GM12892 (cell line): Measurements from ENCODE around the gene EXOC5.
"Not testable (repeated sequence)": the region's sequence is repeated elsewhere in the genome, so short reads cannot be mapped to it uniquely, and the experiment has no call there.

ENCODE experiments used
- DNase-seq: peaks from one replicate; pipeline ENCODE4 v3.0.0; 2011; ENCODE audit not compliant: insufficient read length
- FAIRE-seq: peaks from 2 replicates; lab custom pipeline; 2011; peaks lifted over from hg19 to GRCh38; lab: Jason Lieb, UNC
- POLR2A ChIP-seq: IDR thresholded peaks from 2 replicates; pipeline ENCODE4 v1.6.1; 2011; ENCODE audit warnings: low read depth, low read length, control low read depth
- POLR2AphosphoS5 ChIP-seq: IDR thresholded peaks from 2 replicates; pipeline ENCODE4 v1.6.1; 2011; ENCODE audit warnings: low read depth, low read length, control low read depth
- TAF1 ChIP-seq: IDR thresholded peaks from 2 replicates; pipeline ENCODE4 v1.6.1; 2011; ENCODE audit warnings: low read depth, mild to moderate bottlenecking, control low read depth, low read length, borderline replicate concordance

The EXOC5 gene

GRCh38 chr14:57245941-57246340 lies 22.8 kb downstream of the EXOC5 start:
- FAIRE-seq: no peak
- no peak for DNase-seq
- TF ChIP-seq POLR2AphosphoS5: no peak
- no peak for TF ChIP-seq TAF1
- no peak for TF ChIP-seq POLR2A

DNA sequence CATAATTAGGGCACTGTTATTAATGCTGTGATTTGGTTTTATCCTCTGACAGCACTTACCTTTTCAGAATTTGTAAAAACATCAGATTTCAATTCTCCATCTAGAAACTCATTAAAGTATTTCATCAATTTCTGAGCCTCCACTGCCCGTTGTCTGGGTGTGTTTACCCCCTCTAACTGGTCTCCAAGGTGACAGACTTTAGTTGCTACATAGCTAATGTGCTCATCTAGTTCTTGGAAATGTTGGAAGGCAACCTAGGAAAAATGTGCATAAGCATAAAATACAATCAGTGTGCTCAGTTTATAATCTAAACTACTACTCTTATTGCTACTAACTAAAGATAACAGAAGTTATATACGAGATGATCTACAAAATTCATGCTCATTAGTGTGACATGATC lies 24.6 kb downstream of the EXOC5 start:
- TF ChIP-seq POLR2AphosphoS5: no peak
- no peak for TF ChIP-seq TAF1
- TF ChIP-seq POLR2A: no peak
- DNase-seq (no peak), FAIRE-seq (no peak)

GRCh38 chr14:57243320-57243719 lies 25.4 kb downstream of the EXOC5 start:
- FAIRE-seq: no peak
- no peak for DNase-seq
- TF ChIP-seq POLR2A (no peak), TAF1 (no peak), POLR2AphosphoS5 (no peak)

GRCh38 chr14:57240115-57240514 lies 28.6 kb downstream of the EXOC5 start:
- FAIRE-seq: not testable (repeated sequence)

GRCh38 chr14:57232006-57232405 lies 36.7 kb downstream of the EXOC5 start:
- DNase-seq (no peak), FAIRE-seq (no peak)
- TF ChIP-seq POLR2AphosphoS5 (no peak), TAF1 (no peak), POLR2A (no peak)

More at GRCh38 chr14:57240115-57240514, 28.6 kb downstream of the EXOC5 start:
- DNase-seq: not testable (repeated sequence)

DNA sequence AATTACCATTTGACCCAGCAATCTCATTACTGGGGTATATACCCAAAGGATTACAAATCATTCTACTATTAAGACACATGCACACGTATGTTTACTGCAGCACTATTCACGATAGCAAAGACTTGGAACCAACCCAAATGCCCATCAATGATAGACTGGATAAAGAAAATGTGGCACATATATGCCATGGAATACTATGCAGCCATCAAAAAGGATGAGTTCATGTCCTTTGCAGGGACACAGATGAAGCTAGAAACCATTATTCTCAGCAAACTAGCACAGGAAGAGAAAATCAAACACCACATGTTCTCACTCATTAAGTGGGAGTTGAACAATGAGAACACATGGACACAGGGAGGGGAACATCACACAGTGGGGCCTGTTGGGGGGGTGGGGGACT lies 40.4 kb downstream of the EXOC5 start:
- DNase-seq, FAIRE-seq: not testable (repeated sequence)

- TF ChIP-seq POLR2A (no peak), POLR2AphosphoS5 (no peak), TAF1 (no peak)
- FAIRE-seq: no peak
- DNase-seq: no peak
Measured at GRCh38 chr14:57227083-57227482, 41.6 kb downstream of the EXOC5 start.

- TF ChIP-seq POLR2A (no peak), TAF1 (no peak), POLR2AphosphoS5 (no peak)
- DNase-seq: no peak
- no peak for FAIRE-seq
Measured at GRCh38 chr14:57221931-57222330, 46.8 kb downstream of the EXOC5 start.

GRCh38 chr14:57212919-57213318 lies 55.8 kb downstream of the EXOC5 start:
- no peak for FAIRE-seq
- DNase-seq: no peak
- TF ChIP-seq POLR2AphosphoS5 (no peak), TAF1 (no peak), POLR2A (no peak)

DNA sequence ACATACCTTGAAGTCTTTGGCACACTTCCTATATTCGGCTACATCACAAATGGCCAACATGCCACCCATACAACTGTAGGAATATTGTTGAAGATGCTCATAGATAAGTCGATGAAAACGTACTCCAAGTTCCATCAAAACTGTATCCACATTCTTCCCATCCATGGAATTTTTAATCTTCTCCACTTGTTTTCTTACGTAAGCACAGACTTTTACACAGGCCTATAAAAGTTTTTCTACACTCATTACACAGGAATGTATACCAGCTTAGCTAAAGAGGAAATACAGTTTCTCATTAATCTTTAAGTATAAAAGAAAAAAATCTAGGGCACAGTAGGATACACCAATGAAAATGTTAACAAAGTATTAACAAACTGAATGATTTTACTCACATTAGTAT lies 59.1 kb downstream of the EXOC5 start:
- peak; percentile 48 for FAIRE-seq

DNA sequence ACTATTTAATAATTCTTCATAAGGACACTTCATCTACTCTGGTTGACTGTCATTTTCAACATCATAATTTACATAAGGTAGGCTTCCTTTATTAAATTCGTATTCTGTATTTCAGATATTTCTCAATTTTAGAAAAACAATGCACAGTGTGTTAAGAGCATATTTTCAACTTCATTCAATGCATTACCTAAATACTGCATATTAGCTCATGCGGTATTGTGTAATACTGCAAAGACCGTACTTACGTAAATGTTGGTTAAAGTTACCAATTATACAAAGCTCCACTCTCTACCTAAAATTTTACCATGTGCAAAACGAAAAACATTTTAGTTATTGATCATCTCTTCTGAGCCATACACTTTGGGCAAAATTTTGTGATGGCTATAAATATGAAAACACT lies 62.8 kb downstream of the EXOC5 start:
- TF ChIP-seq POLR2A (no peak), TAF1 (no peak), POLR2AphosphoS5 (no peak)
- no peak for DNase-seq
- FAIRE-seq: no peak

More for the DNA sequence above, 59.1 kb downstream of the EXOC5 start:
- no peak for DNase-seq
- TF ChIP-seq POLR2AphosphoS5 (no peak), POLR2A (no peak), TAF1 (no peak)

DNA sequence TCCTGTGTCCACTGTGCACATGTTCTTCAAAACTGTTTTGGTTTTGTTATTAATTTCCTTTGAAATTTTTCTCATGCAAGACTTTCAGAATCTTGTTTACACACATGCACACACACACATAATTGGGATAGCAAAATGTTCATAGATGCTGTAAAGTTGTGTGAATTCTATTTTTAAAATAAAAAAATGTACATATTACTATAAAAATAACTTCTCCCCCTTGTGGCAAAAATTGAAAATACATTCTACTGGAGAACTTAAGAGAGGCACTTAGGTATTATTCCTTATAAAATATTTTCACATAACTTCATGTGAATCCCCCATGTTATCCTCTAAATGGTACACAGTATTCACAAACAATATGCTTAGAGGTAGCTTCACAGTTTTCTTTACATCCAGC lies 66.0 kb downstream of the EXOC5 start:
- peak; percentile 38 for FAIRE-seq
- not testable (repeated sequence) for DNase-seq

DNA sequence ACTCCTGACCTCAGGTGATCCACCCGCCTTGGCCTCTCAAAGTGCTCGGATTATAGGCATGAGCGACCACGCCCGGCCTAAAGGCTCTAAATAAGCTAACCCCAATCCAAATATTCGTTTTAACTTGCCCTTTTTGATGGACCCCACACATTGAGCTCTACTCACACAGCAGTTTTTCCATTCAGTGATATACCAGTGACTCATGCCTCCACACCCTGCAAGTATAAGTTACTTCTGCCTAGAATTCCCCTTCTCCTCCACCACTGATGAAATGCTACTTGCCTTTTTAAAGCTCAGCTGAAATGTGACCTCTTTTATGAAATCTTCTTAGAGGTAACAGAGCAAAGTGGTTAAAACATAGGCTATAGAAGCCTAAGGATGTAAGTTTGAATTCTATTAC lies 68.8 kb downstream of the EXOC5 start:
- no peak for DNase-seq
- TF ChIP-seq POLR2A: no peak
- TF ChIP-seq POLR2AphosphoS5: no peak
- no peak for TF ChIP-seq TAF1
- FAIRE-seq: no peak

DNA sequence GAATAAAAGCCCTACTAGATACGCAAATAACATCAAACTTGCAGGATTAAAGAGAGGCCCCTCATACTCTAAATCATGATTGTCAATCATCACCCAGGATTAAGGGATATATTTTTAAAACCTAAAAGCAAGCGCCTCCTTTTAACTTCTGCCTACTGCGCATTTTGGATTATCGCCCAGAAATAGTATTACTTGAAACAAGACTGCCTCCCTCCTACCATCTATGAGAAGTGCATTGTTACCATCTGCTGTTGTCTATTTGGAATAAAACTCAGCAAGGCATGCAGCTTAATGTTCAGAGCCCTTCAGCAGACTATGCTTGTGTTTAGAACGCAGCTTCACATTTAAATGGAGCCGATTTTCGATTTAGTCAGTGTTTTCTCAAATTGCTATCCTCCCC lies 79.6 kb downstream of the EXOC5 start:
- TF ChIP-seq TAF1 (no peak), POLR2A (no peak), POLR2AphosphoS5 (no peak)
- FAIRE-seq: no peak
- DNase-seq: no peak
